SIG-M5 treated with dmso at 0.1 percent for 504 hours (cell line): ENCODE results near the gene PPRC1.

Source experiments
- DNase-seq: peaks from one replicate; lab custom pipeline; 2025; ENCODE audit not compliant: unreplicated experiment; lab: John Stamatoyannopoulos, UW

Gene PPRC1

GRCh38 chr10:102146971-102147428 lies 14.2 kb downstream of the PPRC1 start:
- DNase-seq, result no peak

- no peak for DNase-seq
Observed at GRCh38 chr10:102147561-102147960, 14.7 kb downstream of the PPRC1 start.

GRCh38 chr10:102148275-102148674 lies 15.4 kb downstream of the PPRC1 start:
- DNase-seq, result no peak

- DNase-seq, result no peak
Observed at GRCh38 chr10:102150970-102151773, 18.3 kb downstream of the PPRC1 start.

GRCh38 chr10:102151774-102152544 lies 19.1 kb downstream of the PPRC1 start, which contains the start of gene NOLC1:
TSS of gene NOLC1 (plus strand) at chr10:102152389. CDS start at chr10:102152411, 22 bp downstream.
- peak; percentile 97 for DNase-seq

GRCh38 chr10:102152545-102152890 lies 19.7 kb downstream of the PPRC1 start:
- DNase-seq, result no peak

- DNase-seq, result no peak
Observed at GRCh38 chr10:102153093-102153620, 20.3 kb downstream of the PPRC1 start.

- DNase-seq, result no peak
Observed at GRCh38 chr10:102154466-102155116, 21.8 kb downstream of the PPRC1 start.

- DNase-seq, result no peak
Observed at GRCh38 chr10:102157224-102157623, 24.4 kb downstream of the PPRC1 start.

- no peak for DNase-seq
Observed at GRCh38 chr10:102159051-102159597, 26.3 kb downstream of the PPRC1 start.

GRCh38 chr10:102159831-102160230 lies 27.0 kb downstream of the PPRC1 start:
- DNase-seq, result no peak

- DNase-seq, result no peak
Observed at GRCh38 chr10:102163342-102163989, 30.6 kb downstream of the PPRC1 start.

- DNase-seq, result no peak
Observed at GRCh38 chr10:102167861-102168260, 35.0 kb downstream of the PPRC1 start.

- no peak for DNase-seq
Observed at GRCh38 chr10:102170602-102171001, 37.8 kb downstream of the PPRC1 start.

- no peak for DNase-seq
Observed at GRCh38 chr10:102172288-102172687, 39.4 kb downstream of the PPRC1 start.

GRCh38 chr10:102175415-102175814 lies 42.6 kb downstream of the PPRC1 start:
- no peak for DNase-seq

- no peak for DNase-seq
Observed at GRCh38 chr10:102184606-102185005, 51.8 kb downstream of the PPRC1 start.

GRCh38 chr10:102185272-102185671 lies 52.4 kb downstream of the PPRC1 start:
- DNase-seq, result no peak

- no peak for DNase-seq
Observed at GRCh38 chr10:102185811-102186527, 53.1 kb downstream of the PPRC1 start.
